ENCODE data around the gene SYTL4.
A peak's percentile ranks its signal among the peaks of the same experiment; 100 is the strongest.

The SYTL4 gene

GRCh38 chrX:100662170-100662569 is 69.8 kb downstream of the SYTL4 start:
- Histone ChIP-seq H3K27ac (no peak overlapping the region), H3K4me3 (no peak overlapping the region)
- no peak for DNase-seq (ENCODE audit: low spot score)
- no peak for TF ChIP-seq CTCF (IDR thresholded peaks at IDR 0.05)

DNA sequence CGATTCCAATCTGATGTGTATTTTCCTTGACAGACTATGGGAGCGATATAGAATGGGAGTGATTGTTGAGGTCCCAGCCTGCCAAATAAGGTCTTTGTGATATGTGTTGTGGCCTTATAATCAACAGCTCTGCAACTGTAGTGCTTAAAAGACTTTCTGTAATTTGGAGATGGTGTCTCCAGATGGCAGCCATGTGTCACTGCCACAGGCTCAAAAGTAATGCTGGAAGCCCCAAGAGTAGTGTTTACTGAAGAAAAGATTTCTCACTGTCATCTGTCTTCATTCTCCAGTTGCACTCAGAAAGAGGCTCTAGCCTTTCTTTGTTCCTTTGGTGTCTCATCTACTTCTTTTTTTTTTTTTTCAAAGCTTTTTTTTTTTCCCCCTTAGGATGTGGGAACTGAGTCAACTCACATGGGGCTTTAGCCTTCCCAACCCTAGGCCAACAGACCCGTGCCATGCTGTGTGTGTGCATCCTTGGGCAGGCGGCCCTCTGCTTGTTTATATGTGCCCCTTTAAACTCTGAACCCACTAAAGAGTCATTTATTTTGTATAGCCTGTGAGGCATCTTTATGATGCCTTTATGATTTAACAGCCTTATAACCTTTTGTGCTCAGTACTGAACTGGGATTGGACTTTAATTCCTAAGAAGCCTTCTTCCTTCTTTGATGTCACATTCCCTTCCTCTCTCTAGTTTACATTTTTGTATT is 72.3 kb downstream of the SYTL4 start:
- Histone ChIP-seq H3K4me3 (no peak overlapping the region), H3K27ac (no peak overlapping the region)
- DNase-seq (ENCODE audit: low spot score) = no peak
- TF ChIP-seq CTCF (IDR thresholded peaks at IDR 0.05) = no peak

DNA sequence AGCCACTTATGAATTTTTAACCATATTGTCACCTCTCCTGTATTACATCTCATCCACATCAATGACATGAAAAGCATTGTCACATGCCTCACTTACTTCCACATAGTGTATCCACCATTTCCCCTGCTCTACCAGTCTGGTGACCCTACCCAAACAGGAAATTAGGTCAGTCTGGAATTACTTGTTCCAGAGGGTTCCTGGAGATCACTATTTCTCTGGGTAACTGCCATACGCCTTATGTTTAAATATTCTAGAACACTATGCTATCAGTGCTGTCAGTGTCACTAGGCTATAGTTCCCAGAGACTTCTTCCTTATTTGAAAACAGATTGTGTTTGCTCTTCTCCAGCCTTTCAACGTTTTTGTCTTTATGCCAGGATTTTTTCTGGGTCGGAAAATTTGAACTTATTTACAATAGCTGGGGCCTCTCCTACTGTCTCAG is 73.0 kb downstream of the SYTL4 start:
- Histone ChIP-seq H3K4me3 (no peak overlapping the region), H3K27ac (no peak overlapping the region)
- DNase-seq (ENCODE audit: low spot score) = no peak
- no peak for TF ChIP-seq CTCF (IDR thresholded peaks at IDR 0.05)

DNA sequence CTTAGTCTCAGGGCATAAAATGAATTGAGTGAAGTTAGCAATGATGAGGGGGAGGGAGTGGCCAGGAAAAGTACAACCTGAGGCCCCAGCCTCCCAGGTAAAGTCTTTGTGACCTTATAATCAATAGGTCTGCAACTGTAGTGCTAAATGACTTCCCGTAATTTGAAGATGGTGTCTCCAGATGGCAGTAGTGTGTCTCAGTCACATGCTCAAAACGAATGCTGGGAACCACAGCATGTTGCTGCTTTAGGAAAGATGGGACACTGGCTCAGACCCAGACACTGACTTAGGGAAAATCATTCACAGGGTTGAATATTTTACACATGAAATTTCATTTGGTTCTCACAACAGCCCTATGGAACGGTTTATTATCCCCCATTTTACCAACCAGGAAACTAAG is 77.7 kb downstream of the SYTL4 start:
- no peak overlapping the region for H3K4me3 ChIP-seq
- DNase-seq (ENCODE audit: low spot score) = no peak
- TF ChIP-seq CTCF (IDR thresholded peaks at IDR 0.05) = no peak
- H3K27ac ChIP-seq = no peak overlapping the region

- H3K4me3 ChIP-seq = no peak overlapping the region
- no peak for DNase-seq (ENCODE audit: low spot score)
- TF ChIP-seq CTCF (IDR thresholded peaks at IDR 0.05) = no peak
- no peak overlapping the region for H3K27ac ChIP-seq
Measured at GRCh38 chrX:100652266-100652665, 79.7 kb downstream of the SYTL4 start.

DNA sequence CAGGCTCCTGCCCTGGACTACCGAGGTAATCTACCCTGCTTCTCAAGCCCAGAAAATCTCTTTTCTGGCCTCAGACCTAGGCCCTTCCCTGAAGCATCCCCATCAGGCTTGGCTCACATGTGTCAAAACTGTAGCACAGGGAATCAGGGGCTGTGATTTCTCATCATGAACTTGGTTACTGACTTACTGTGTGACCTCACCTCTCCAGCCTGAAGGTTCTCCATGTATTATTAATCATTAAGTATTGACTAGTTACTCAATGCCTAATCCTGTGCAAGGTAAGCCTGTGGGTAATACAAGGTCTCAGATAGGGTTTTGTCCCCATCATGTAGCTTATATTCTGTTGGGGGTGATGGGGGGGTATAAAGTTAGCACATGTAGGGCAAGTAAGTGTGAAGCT is 81.1 kb downstream of the SYTL4 start:
- H3K4me3 ChIP-seq = no peak overlapping the region
- no peak for DNase-seq (ENCODE audit: low spot score)
- peak overlapping the region; percentile 36 to 82 for H3K27ac ChIP-seq
- no peak for TF ChIP-seq CTCF (IDR thresholded peaks at IDR 0.05)

Data from coronary artery (tissue), 2 donors.